GM18511 (cell line): ENCODE results near the gene CELA2A.
"Not testable (repeated sequence)": the region's sequence is repeated elsewhere in the genome, so short reads cannot be mapped to it uniquely, and the experiment has no call there.

ENCODE experiments used
- ATAC-seq: cut with Tn5 transposase; IDR thresholded peaks from one replicate; pipeline ENCODE4 v1.9.1; 2021; ENCODE audit warnings: mild to moderate bottlenecking, moderate library complexity; ENCODE audit not compliant: unreplicated experiment

Gene CELA2A

GRCh38 chr1:15444468-15445389 lies 11.8 kb upstream of the CELA2A start:
- no peak for ATAC-seq

- no peak for ATAC-seq
Observed at GRCh38 chr1:15445390-15446122, 11.0 kb upstream of the CELA2A start.

- no peak for ATAC-seq
Observed at GRCh38 chr1:15446212-15446611, 10.3 kb upstream of the CELA2A start.

- ATAC-seq = no peak
Observed at GRCh38 chr1:15448877-15449462, 7.6 kb upstream of the CELA2A start.

GRCh38 chr1:15449567-15449966 lies 7.0 kb upstream of the CELA2A start:
- no peak for ATAC-seq

GRCh38 chr1:15451014-15451722 lies 5.4 kb upstream of the CELA2A start:
- ATAC-seq = no peak

- no peak for ATAC-seq
Observed at GRCh38 chr1:15452216-15452615, 4.3 kb upstream of the CELA2A start.

GRCh38 chr1:15452866-15453571 lies 3.5 kb upstream of the CELA2A start:
- no peak for ATAC-seq

GRCh38 chr1:15453734-15454133 lies 2.8 kb upstream of the CELA2A start:
- ATAC-seq = no peak

- no peak for ATAC-seq
Observed at GRCh38 chr1:15454256-15454655, 2.3 kb upstream of the CELA2A start.

- no peak for ATAC-seq
Observed at GRCh38 chr1:15455522-15455921, 1.0 kb upstream of the CELA2A start.

- no peak for ATAC-seq
Observed at GRCh38 chr1:15457585-15457984, 1.1 kb downstream of the CELA2A start.

GRCh38 chr1:15458388-15458787 lies 1.9 kb downstream of the CELA2A start:
- not testable (repeated sequence) for ATAC-seq

- no peak for ATAC-seq
Observed at GRCh38 chr1:15459771-15460707, 3.5 kb downstream of the CELA2A start.

GRCh38 chr1:15460708-15461095 lies 4.2 kb downstream of the CELA2A start:
- ATAC-seq = no peak

GRCh38 chr1:15463064-15463800 lies 6.7 kb downstream of the CELA2A start:
- ATAC-seq = not testable (repeated sequence)

GRCh38 chr1:15463926-15464322 lies 7.4 kb downstream of the CELA2A start:
- not testable (repeated sequence) for ATAC-seq

GRCh38 chr1:15465674-15466073 lies 9.1 kb downstream of the CELA2A start:
- ATAC-seq = no peak
